Panc1 (cell line): ENCODE data around the gene GMDS. TPM values are rescaled to one million over a fixed set of nuclear protein-coding genes. Genes with fewer than 3 reads are reported as not detected.

Experiments used
- ATAC-seq: fragments of 200-7000 bp; cut with Tn5 transposase; 2 replicates; pipeline ENCODE4 v1.9.1; 2020; ENCODE audit warnings: mild to moderate bottlenecking, moderate library complexity
- BruUV-seq: library from RNA; stranded (reverse); fragments of 400-500 nt; replicated peaks from 2 replicates; lab custom pipeline; 2021; lab: Mats Ljungman, UMichigan
- CTCF ChIA-PET: fragments of 300-600 bp; sonication (Branson Sonifier 250); formaldehyde crosslinking; loops from one replicate; lab custom pipeline; 2022; ENCODE audit warnings: antibody characterized with exemption; lab: Charles Lee
- POLR2A ChIA-PET: fragments of 300-600 bp; sonication (Branson Sonifier 250); formaldehyde crosslinking; loops from one replicate; lab custom pipeline; 2022; ENCODE audit warnings: antibody characterized with exemption; lab: Charles Lee
- DNase-seq: peaks from one replicate; pipeline ENCODE4 v3.0.0-alpha.2; 2010; ENCODE audit warnings: low read depth, low spot score
- H3K27ac ChIP-seq: 2 replicates; pipeline ENCODE4 v1.5.1; 2011; ENCODE audit warnings: mild to moderate bottlenecking, low read length, inconsistent platforms
- H3K27me3 ChIP-seq: fragments of 200-500 bp; sonication (Bioruptor generic); 2 replicates; pipeline ENCODE4 v1.6.0; 2014; ENCODE audit warnings: low read length, inconsistent platforms; ENCODE audit not compliant: control insufficient read depth, insufficient read depth
- H3K36me3 ChIP-seq: fragments of 200-500 bp; sonication (Bioruptor generic); 2 replicates; pipeline ENCODE4 v1.5.1; 2014; ENCODE audit warnings: inconsistent platforms, mild to moderate bottlenecking, low read length, moderate library complexity; ENCODE audit not compliant: control insufficient read depth, insufficient read depth
- H3K4me1 ChIP-seq: 2 replicates; pipeline ENCODE4 v1.5.1; 2011; ENCODE audit warnings: inconsistent platforms, mild to moderate bottlenecking, low read length, moderate library complexity; ENCODE audit not compliant: control insufficient read depth, insufficient read depth
- H3K4me3 ChIP-seq, 2 experiments: 2 replicates each; pipeline ENCODE4 v1.5.1; 2011 to 2012; ENCODE audit warnings: low read depth in 2 of 2, low read length in 2 of 2, mild to moderate bottlenecking in 2 of 2, inconsistent platforms in 1 of 2, moderate library complexity in 1 of 2
- H3K9me3 ChIP-seq: fragments of 200-500 bp; sonication (Bioruptor generic); 2 replicates; pipeline ENCODE4 v1.5.1; 2014; ENCODE audit warnings: low read depth, mild to moderate bottlenecking, inconsistent platforms, low read length, moderate library complexity; ENCODE audit not compliant: control insufficient read depth, insufficient read depth
- CTCF ChIP-seq: fragments of 450-650 bp; IDR thresholded peaks from 2 replicates; pipeline ENCODE4 v1.5.1; 2017; ENCODE audit warnings: mild to moderate bottlenecking
- POLR2AphosphoS5 ChIP-seq: IDR thresholded peaks from 2 replicates; pipeline ENCODE4 v1.6.1; 2012; ENCODE audit warnings: mild to moderate bottlenecking, low read depth, low read length, moderate library complexity
- SIN3A ChIP-seq: IDR thresholded peaks from 2 replicates; pipeline ENCODE4 v1.6.1; 2012; ENCODE audit warnings: low read depth, mild to moderate bottlenecking, low read length, moderate library complexity, borderline replicate concordance; ENCODE audit not compliant: insufficient read depth
- TCF7L2 ChIP-seq: IDR thresholded peaks from 2 replicates; pipeline ENCODE4 v1.6.1; 2011; ENCODE audit warnings: mild to moderate bottlenecking, low read depth, low read length, inconsistent platforms
- in situ Hi-C: cut with HindIII; loops from 2 replicates; pipeline ENCODE4 v1.10.0; 2016; ENCODE audit warnings: low sequenced_read_pairs, low pct_unique_long_range_greater_than_20kb
- intact Hi-C: fragments of 100-400 bp; cut with micrococcal nuclease; formaldehyde crosslinking; loops from one replicate; pipeline ENCODE4 v1.10.0; 2022; ENCODE audit not compliant: unreplicated experiment
- total RNA-seq: library from RNA; stranded (reverse); gene quantifications from one replicate; pipeline ENCODE4 v1.2.1, GENCODE V29; 2021; ENCODE audit not compliant: unreplicated experiment
- TF ChIP-seq, protein P1 (sequence below), 2 experiments: IDR thresholded peaks; 2 replicates each; pipeline ENCODE4 v1.6.1; 2011 to 2012; ENCODE audit warnings: low read depth in 2 of 2, control low read depth in 1 of 2, low read length in 1 of 2, mild to moderate bottlenecking in 1 of 2, moderate library complexity in 1 of 2; ENCODE audit not compliant: insufficient read depth in 1 of 2

Gene GMDS
- total RNA-seq, 1 experiment from 2014 or later, result 9.8 TPM

- no peaks in the 10 kb centered on the region for H3K4me1 ChIP-seq
- DNase-seq (no peak), ATAC-seq (no peak)
- H3K9me3 ChIP-seq, result no peaks in the 10 kb centered on the region
- ChIA-PET CTCF (interaction anchor here (0.6 kb wide), 2 partner anchors 21 to 177 kb away, joined by 3 to 6 read pairs; no protein-coding TSS in a partner anchor), POLR2A (no interaction called here)
- H3K36me3 ChIP-seq, result no peaks in the 10 kb centered on the region
- BruUV-seq, result no TSS peak
- H3K4me3 ChIP-seq, result no peak overlapping the region
- TF ChIP-seq CTCF (no peak), TCF7L2 (no peak), SIN3A (no peak), POLR2AphosphoS5 (no peak)
- TF ChIP-seq, protein P1, sequence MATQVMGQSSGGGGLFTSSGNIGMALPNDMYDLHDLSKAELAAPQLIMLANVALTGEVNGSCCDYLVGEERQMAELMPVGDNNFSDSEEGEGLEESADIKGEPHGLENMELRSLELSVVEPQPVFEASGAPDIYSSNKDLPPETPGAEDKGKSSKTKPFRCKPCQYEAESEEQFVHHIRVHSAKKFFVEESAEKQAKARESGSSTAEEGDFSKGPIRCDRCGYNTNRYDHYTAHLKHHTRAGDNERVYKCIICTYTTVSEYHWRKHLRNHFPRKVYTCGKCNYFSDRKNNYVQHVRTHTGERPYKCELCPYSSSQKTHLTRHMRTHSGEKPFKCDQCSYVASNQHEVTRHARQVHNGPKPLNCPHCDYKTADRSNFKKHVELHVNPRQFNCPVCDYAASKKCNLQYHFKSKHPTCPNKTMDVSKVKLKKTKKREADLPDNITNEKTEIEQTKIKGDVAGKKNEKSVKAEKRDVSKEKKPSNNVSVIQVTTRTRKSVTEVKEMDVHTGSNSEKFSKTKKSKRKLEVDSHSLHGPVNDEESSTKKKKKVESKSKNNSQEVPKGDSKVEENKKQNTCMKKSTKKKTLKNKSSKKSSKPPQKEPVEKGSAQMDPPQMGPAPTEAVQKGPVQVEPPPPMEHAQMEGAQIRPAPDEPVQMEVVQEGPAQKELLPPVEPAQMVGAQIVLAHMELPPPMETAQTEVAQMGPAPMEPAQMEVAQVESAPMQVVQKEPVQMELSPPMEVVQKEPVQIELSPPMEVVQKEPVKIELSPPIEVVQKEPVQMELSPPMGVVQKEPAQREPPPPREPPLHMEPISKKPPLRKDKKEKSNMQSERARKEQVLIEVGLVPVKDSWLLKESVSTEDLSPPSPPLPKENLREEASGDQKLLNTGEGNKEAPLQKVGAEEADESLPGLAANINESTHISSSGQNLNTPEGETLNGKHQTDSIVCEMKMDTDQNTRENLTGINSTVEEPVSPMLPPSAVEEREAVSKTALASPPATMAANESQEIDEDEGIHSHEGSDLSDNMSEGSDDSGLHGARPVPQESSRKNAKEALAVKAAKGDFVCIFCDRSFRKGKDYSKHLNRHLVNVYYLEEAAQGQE (IDR thresholded peaks at IDR 0.05; ENCODE audit: insufficient read depth in 1 of 2, low read depth in 2 of 2, low read length in 1 of 2), result no peak
- in situ Hi-C loops, result no loop called here
- no peak overlapping the region for H3K27ac ChIP-seq
- intact Hi-C loops, result no loop called here
- H3K27me3 ChIP-seq, result no peaks in the 10 kb centered on the region
Measured at GRCh38 chr6:1701668-1702353, 543.6 kb downstream of the GMDS start.

DNA sequence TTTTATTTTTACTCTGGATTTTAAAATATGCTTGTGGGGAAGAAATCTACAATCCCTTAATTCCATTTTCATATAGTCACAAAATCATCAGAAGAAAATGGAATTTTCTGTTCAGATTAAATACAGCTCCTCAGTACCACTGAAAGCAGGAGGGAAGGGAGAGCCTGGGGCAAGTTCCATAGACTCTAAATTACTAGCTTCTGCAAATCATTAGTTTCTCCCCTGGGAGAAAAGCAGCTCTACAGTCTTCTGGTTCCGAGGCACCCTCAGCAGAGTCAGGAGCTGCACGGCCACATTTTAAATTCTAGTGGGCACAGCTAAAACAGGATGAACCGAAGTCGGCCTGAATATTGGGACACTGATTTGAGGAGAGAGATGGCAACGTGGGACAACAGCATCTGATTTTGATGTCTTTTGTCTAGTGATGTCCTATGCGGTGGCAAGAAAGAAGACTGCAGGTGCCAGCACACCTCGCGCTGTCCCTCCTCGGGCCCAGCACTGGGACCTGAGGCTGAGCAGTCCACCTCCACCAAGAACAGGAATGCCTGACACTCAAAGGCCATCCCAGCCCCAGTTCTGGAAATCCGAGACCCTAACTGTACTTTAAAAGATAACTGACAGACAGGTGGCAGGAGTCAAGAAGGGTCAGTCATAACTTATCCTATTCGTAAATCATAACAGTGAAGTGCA is 545.0 kb downstream of the GMDS start:
- no peaks in the 10 kb centered on the region for H3K27me3 ChIP-seq
- ATAC-seq (no peak), DNase-seq (no peak)
- H3K4me3 ChIP-seq, result no peak overlapping the region
- no peak for TF ChIP-seq SIN3A
- TF ChIP-seq TCF7L2, result no peak
- TF ChIP-seq POLR2AphosphoS5, result no peak
- TF ChIP-seq CTCF, result no peak
- TF ChIP-seq, protein P1 (IDR thresholded peaks at IDR 0.05; ENCODE audit: insufficient read depth in 1 of 2, low read depth in 2 of 2, low read length in 1 of 2), result no peak
- H3K4me1 ChIP-seq, result no peaks in the 10 kb centered on the region
- H3K27ac ChIP-seq, result no peak overlapping the region
- H3K9me3 ChIP-seq, result no peaks in the 10 kb centered on the region
- intact Hi-C loops (no loop called here), in situ Hi-C loops (no loop called here)
- BruUV-seq, result no TSS peak
- ChIA-PET POLR2A (no interaction called here), CTCF (no interaction called here)
- no peaks in the 10 kb centered on the region for H3K36me3 ChIP-seq
